H9 (cell line): ENCODE results near the gene GNAO1. TPM values are rescaled to one million over a fixed set of nuclear protein-coding genes. Genes with fewer than 3 reads are reported as not detected.

Experiments used
- DNase-seq: peaks from one replicate; pipeline ENCODE4 v3.0.0-alpha.2; 2017
- H2AFZ ChIP-seq: one replicate; pipeline ENCODE4 v1.6.1; 2013; ENCODE audit warnings: mild to moderate bottlenecking, low read length, control low read depth, moderate library complexity
- H2AK5ac ChIP-seq: 2 replicates; pipeline ENCODE4 v1.6.1; 2013; ENCODE audit warnings: low read length, control low read depth, mixed read lengths; ENCODE audit not compliant: insufficient read length
- H2BK120ac ChIP-seq: one replicate; pipeline ENCODE4 v1.6.1; 2013; ENCODE audit warnings: low read depth, mild to moderate bottlenecking, low read length, control low read depth, inconsistent platforms; ENCODE audit not compliant: poor library complexity, severe bottlenecking
- H2BK12ac ChIP-seq: 2 replicates; pipeline ENCODE4 v1.6.1; 2013; ENCODE audit warnings: low read length, control low read depth, mixed read lengths, low read depth; ENCODE audit not compliant: insufficient read length
- H2BK15ac ChIP-seq: 2 replicates; pipeline ENCODE4 v1.6.1; 2013; ENCODE audit warnings: low read depth, low read length, control low read depth
- H2BK20ac ChIP-seq: one replicate; pipeline ENCODE4 v1.6.1; 2013; ENCODE audit warnings: low read depth, mild to moderate bottlenecking, low read length, control low read depth, inconsistent platforms; ENCODE audit not compliant: poor library complexity, severe bottlenecking
- H2BK5ac ChIP-seq: 2 replicates; pipeline ENCODE4 v1.6.1; 2013; ENCODE audit warnings: low read length, control low read depth, mixed read lengths; ENCODE audit not compliant: insufficient read length
- H3K14ac ChIP-seq: 2 replicates; pipeline ENCODE4 v1.6.1; 2013; ENCODE audit warnings: low read length, control low read depth; ENCODE audit not compliant: insufficient read depth
- H3K18ac ChIP-seq: 2 replicates; pipeline ENCODE4 v1.6.1; 2013; ENCODE audit warnings: low read depth, mild to moderate bottlenecking, mixed read lengths, low read length, control low read depth; ENCODE audit not compliant: insufficient read length
- H3K23ac ChIP-seq: 2 replicates; pipeline ENCODE4 v1.6.1; 2013; ENCODE audit warnings: low read length, control low read depth, mixed read lengths, low read depth; ENCODE audit not compliant: insufficient read length
- H3K23me2 ChIP-seq: 2 replicates; pipeline ENCODE4 v1.6.1; 2013; ENCODE audit warnings: low read depth, mild to moderate bottlenecking, mixed read lengths, low read length, control low read depth; ENCODE audit not compliant: insufficient read length, poor library complexity, severe bottlenecking
- H3K27ac ChIP-seq: 2 replicates; pipeline ENCODE4 v1.5.1; 2013; ENCODE audit warnings: low read length, control low read depth, mixed read lengths, low read depth; ENCODE audit not compliant: insufficient read length
- H3K27me3 ChIP-seq: 2 replicates; pipeline ENCODE4 v1.6.1; 2013; ENCODE audit warnings: low read length, control low read depth, inconsistent platforms; ENCODE audit not compliant: insufficient read depth
- H3K4ac ChIP-seq: 2 replicates; pipeline ENCODE4 v1.6.1; 2013; ENCODE audit warnings: low read depth, mild to moderate bottlenecking, control low read depth, inconsistent platforms, low read length, moderate library complexity
- H3K4me1 ChIP-seq: 2 replicates; pipeline ENCODE4 v1.6.1; 2013; ENCODE audit warnings: low read length, control low read depth, inconsistent platforms; ENCODE audit not compliant: insufficient read depth
- H3K4me2 ChIP-seq: 2 replicates; pipeline ENCODE4 v1.6.1; 2013; ENCODE audit warnings: low read length, control low read depth, mixed read lengths; ENCODE audit not compliant: insufficient read length, insufficient read depth
- H3K56ac ChIP-seq: 2 replicates; pipeline ENCODE4 v1.6.1; 2013; ENCODE audit warnings: low read depth, mild to moderate bottlenecking, mixed read lengths, low read length, control low read depth; ENCODE audit not compliant: insufficient read length
- H3K79me1 ChIP-seq: 2 replicates; pipeline ENCODE4 v1.6.1; 2013; ENCODE audit warnings: low read depth, mild to moderate bottlenecking, moderate library complexity, low read length, control low read depth, inconsistent platforms; ENCODE audit not compliant: insufficient read depth, poor library complexity, severe bottlenecking
- H3K79me2 ChIP-seq: 2 replicates; pipeline ENCODE4 v1.6.1; 2013; ENCODE audit warnings: low read length, control low read depth, inconsistent platforms; ENCODE audit not compliant: insufficient read depth
- H3K9ac ChIP-seq: 2 replicates; pipeline ENCODE4 v1.6.1; 2013; ENCODE audit warnings: low read length, control low read depth, mixed read lengths; ENCODE audit not compliant: insufficient read length; ENCODE audit errors: extremely low read depth
- H3K9me3 ChIP-seq: one replicate; pipeline ENCODE4 v1.6.1; 2013; ENCODE audit warnings: low read depth, low read length, inconsistent platforms; ENCODE audit not compliant: control insufficient read depth
- H3T11ph ChIP-seq: one replicate; pipeline ENCODE4 v1.6.1; 2013; ENCODE audit warnings: mild to moderate bottlenecking, low read length, control low read depth, inconsistent platforms
- H4K20me1 ChIP-seq: one replicate; pipeline ENCODE4 v1.6.1; 2013; ENCODE audit not compliant: control insufficient read depth, insufficient read length, insufficient read depth
- H4K5ac ChIP-seq: 2 replicates; pipeline ENCODE4 v1.6.1; 2013; ENCODE audit warnings: low read depth, mild to moderate bottlenecking, mixed read lengths, low read length, control low read depth; ENCODE audit not compliant: insufficient read length
- H4K8ac ChIP-seq: replicated peaks from 2 replicates; pipeline ENCODE4 v1.6.1; 2013; ENCODE audit warnings: low read length, control low read depth, mixed read lengths, low read depth; ENCODE audit not compliant: insufficient read length
- H4K91ac ChIP-seq: 2 replicates; pipeline ENCODE4 v1.6.1; 2013; ENCODE audit warnings: low read depth, mild to moderate bottlenecking, moderate library complexity, mixed read lengths, low read length, control low read depth; ENCODE audit not compliant: insufficient read length
- H3K27ac Mint-ChIP-seq, 3 experiments: 2 replicates in 2 of 3; 3 replicates in 1 of 3; pipeline ENCODE4 v1.8.0; 2020 to 2021; ENCODE audit warnings: mixed read lengths in 3 of 3, mild to moderate bottlenecking in 1 of 3, moderate library complexity in 1 of 3
- H3K27me3 Mint-ChIP-seq: 2 replicates; pipeline ENCODE4 v1.8.0; 2021; ENCODE audit warnings: low read depth, mild to moderate bottlenecking, moderate library complexity, mixed read lengths
- H3K36me3 Mint-ChIP-seq, 3 experiments: 2 replicates in 2 of 3; 3 replicates in 1 of 3; pipeline ENCODE4 v1.8.0; 2020 to 2021; ENCODE audit warnings: low read depth in 3 of 3, mixed read lengths in 3 of 3; ENCODE audit not compliant: insufficient read depth in 1 of 3
- H3K4me1 Mint-ChIP-seq, 2 experiments: 2 replicates each; pipeline ENCODE4 v1.8.0; 2020; ENCODE audit warnings: mixed read lengths in 2 of 2
- H3K4me3 Mint-ChIP-seq, 2 experiments: 2 replicates in 1 of 2; 3 replicates in 1 of 2; pipeline ENCODE4 v1.8.0; 2020 to 2021; ENCODE audit warnings: mild to moderate bottlenecking in 2 of 2, mixed read lengths in 2 of 2, moderate library complexity in 1 of 2
- H3K9me3 Mint-ChIP-seq, 2 experiments: 2 replicates in 1 of 2; 3 replicates in 1 of 2; pipeline ENCODE4 v1.8.0; 2020; ENCODE audit warnings: mild to moderate bottlenecking in 2 of 2, mixed read lengths in 2 of 2, moderate library complexity in 1 of 2
- WGBS: extraction: QIAGEN DNeasy Blood & Tissue Kit; methylation state at CpG from one replicate; pipeline ENCODE4 v1.1.7; 2013; ENCODE audit warnings: missing lambda C conversion rate, low lambda C conversion rate, mixed read lengths; ENCODE audit not compliant: insufficient read length; ENCODE audit errors: extremely low coverage; 5-methylcytosine and 5-hydroxymethylcytosine counted together
- total RNA-seq: library from RNA; stranded (reverse); gene quantifications from 2 replicates; pipeline ENCODE4 v1.2.1, GENCODE V29; 2021
- TF ChIP-seq, protein P1 (sequence below): fragments of 200-600 bp; sonication (generic); conservative IDR thresholded peaks from 3 replicates; pipeline ENCODE4 v1.8.0; 2021; ENCODE audit warnings: antibody characterized with exemption, mild to moderate bottlenecking

Gene GNAO1
- total RNA-seq, 1 experiment from 2014 or later = 16.9 TPM

DNA sequence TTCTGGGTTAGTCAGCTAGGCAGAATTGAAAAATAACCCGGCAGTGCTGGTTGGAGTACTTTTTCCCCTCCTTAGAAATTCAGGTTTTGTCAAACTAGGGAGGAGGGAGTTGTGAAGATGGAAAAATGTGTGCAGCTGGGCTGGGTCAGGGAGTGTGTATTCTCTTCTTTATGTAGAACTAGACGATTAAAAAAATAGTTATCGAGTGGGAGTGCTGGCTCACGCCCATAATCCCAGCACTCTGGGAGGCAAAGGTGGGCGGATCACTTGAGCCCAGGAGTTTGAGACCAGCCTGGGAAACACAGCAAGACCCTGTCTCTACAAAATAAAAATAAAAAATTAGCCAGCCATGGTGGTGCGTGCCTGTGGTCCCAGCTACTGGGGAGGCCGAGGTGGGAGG is 106.4 kb downstream of the GNAO1 start:
- H2BK15ac ChIP-seq = no peak overlapping the region
- Mint-ChIP-seq H3K27me3 (peaks cover 37% of the 10 kb centered on the region), H3K36me3 (peaks cover 0 to 3% (median 0%) of the 10 kb centered on the region in 3 experiments; a peak in 2 of 7 replicates), H3K9me3 (no peaks in the 10 kb centered on the region), H3K4me1 (peaks cover 31 to 48% of the 10 kb centered on the region in 2 experiments), H3K27ac (no peak overlapping the region), H3K4me3 (no peak overlapping the region)
- H3K18ac ChIP-seq = no peak overlapping the region
- no peak overlapping the region for H3K4ac ChIP-seq
- no peak overlapping the region for H2BK5ac ChIP-seq
- H3K9me3 ChIP-seq = no peaks in the 10 kb centered on the region
- H2BK120ac ChIP-seq = no peak overlapping the region
- H3K79me1 ChIP-seq = no peaks in the 10 kb centered on the region
- no peak overlapping the region for H2BK20ac ChIP-seq
- H2AFZ ChIP-seq = no peak overlapping the region
- no peak overlapping the region for H3K14ac ChIP-seq
- H3K4me2 ChIP-seq = no peak overlapping the region
- no peak for DNase-seq
- TF ChIP-seq, protein P1, sequence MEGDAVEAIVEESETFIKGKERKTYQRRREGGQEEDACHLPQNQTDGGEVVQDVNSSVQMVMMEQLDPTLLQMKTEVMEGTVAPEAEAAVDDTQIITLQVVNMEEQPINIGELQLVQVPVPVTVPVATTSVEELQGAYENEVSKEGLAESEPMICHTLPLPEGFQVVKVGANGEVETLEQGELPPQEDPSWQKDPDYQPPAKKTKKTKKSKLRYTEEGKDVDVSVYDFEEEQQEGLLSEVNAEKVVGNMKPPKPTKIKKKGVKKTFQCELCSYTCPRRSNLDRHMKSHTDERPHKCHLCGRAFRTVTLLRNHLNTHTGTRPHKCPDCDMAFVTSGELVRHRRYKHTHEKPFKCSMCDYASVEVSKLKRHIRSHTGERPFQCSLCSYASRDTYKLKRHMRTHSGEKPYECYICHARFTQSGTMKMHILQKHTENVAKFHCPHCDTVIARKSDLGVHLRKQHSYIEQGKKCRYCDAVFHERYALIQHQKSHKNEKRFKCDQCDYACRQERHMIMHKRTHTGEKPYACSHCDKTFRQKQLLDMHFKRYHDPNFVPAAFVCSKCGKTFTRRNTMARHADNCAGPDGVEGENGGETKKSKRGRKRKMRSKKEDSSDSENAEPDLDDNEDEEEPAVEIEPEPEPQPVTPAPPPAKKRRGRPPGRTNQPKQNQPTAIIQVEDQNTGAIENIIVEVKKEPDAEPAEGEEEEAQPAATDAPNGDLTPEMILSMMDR = no peak
- no peak overlapping the region for H4K5ac ChIP-seq
- no peak overlapping the region for H2AK5ac ChIP-seq
- no peak overlapping the region for H4K91ac ChIP-seq
- no peak overlapping the region for H3K56ac ChIP-seq
- H3K23ac ChIP-seq = no peak overlapping the region
- no CpG with 5 or more reads among the region's 7 CpGs for WGBS
- no peak overlapping the region for H3T11ph ChIP-seq
- no peaks in the 10 kb centered on the region for H3K79me2 ChIP-seq
- no peaks in the 10 kb centered on the region for H3K23me2 ChIP-seq
- H3K9ac ChIP-seq = no peak overlapping the region
- no peak overlapping the region for H4K8ac ChIP-seq
- no peaks in the 10 kb centered on the region for H4K20me1 ChIP-seq
- no peak overlapping the region for H2BK12ac ChIP-seq
- no peak overlapping the region for H3K27ac ChIP-seq
- H3K4me1 ChIP-seq = peaks cover 2% of the 10 kb centered on the region; the same call in 1 of the 2 replicates
- H3K27me3 ChIP-seq = no peaks in the 10 kb centered on the region
